HL-60 (cell line): ENCODE results near the gene EIF3I.
"Not testable (repeated sequence)": the region's sequence is repeated elsewhere in the genome, so short reads cannot be mapped to it uniquely, and the experiment has no call there.

ENCODE experiments used
- CTCF ChIP-seq: IDR thresholded peaks from one replicate; pipeline ENCODE4 v1.5.1; 2011; ENCODE audit warnings: low read length, control low read depth, inconsistent platforms; ENCODE audit not compliant: insufficient read depth
- POLR2AphosphoS5 ChIP-seq: IDR thresholded peaks from 2 replicates; pipeline ENCODE4 v1.6.1; 2012; ENCODE audit warnings: low read depth

- TF ChIP-seq CTCF, POLR2AphosphoS5: not testable (repeated sequence)
Observed at GRCh38 chr1:32263236-32263593, 41.0 kb downstream of the EIF3I start.
